ENCODE data around the gene KRR1. TPM values are rescaled to one million over a fixed set of nuclear protein-coding genes. Genes with fewer than 3 reads are reported as not detected.

Gene KRR1
- total RNA-seq (2014; rRNA removed) = 46.6 and 52.7 TPM in 2 replicates
- polyA plus RNA-seq (2012) = 19.1 TPM

DNA sequence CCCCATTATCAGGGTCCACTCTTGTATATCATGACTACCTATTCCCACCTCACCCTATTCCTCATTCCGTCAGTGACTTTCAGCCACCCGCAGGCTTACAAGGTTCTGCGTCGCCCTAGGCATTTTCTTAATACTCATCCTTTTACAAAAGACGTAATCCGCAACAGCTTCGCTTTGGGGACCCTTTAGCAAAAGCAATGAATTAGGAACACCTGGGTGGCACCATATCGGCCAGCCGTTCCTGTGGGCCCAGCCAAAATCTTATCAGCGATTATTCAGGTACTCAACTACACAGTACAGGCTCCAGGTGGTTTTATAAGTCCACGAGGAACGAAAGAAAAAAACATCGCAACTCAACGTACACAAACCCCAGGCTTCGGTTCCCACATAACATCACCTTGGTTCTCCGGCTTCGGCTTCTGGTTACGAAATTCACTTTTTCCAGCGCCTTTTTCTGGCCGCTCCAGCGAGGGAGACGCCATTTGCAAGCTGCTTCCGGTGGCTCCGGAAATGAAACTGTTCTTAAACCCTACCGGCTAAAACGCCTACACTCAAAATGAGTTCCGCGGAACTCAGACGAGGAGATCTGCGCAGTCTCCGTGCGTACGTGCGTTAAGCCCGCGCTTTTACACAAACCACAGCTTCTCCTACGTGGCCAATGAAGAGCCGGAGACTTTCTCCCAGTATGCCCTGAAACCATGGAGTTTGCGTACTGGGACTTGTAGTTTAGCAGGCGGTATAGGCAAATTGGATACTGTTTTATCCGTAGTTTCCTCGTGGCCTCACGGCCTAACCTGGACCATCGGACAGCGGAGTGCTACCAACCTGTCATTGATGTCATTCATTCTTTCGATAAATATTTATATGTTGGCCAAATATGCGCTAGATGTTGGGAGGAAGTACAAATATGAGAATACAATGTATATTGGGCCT, at the start of gene KRR1:
Gene KRR1 (minus strand): TSS at position 494 of the 933 bp plus-strand sequence. CDS start 12 bp downstream, at position 482.
- peak; percentile 98 for DNase-seq (ENCODE audit: low read depth)

DNA sequence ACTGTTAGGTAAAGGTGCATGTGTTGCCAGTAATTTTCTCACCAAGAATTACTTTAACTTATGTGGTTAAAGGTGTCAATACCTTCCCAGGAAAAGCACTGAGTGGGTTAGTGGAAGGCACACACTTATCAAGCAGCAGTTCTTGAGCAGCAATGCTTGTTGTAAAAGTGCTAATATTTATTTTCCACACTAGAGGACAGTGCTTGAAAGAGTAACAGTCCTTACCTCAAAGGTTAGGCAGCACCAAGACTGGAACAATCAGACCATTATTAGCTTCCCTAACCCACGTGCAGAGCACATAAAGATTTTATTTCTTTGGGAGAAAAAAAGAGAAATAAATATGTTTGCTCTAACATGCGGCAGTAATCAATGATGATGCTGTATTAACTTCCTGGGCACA, 48.8 kb upstream of the KRR1 start:
- DNase-seq (ENCODE audit: low read depth) = peak; percentile 47

DNA sequence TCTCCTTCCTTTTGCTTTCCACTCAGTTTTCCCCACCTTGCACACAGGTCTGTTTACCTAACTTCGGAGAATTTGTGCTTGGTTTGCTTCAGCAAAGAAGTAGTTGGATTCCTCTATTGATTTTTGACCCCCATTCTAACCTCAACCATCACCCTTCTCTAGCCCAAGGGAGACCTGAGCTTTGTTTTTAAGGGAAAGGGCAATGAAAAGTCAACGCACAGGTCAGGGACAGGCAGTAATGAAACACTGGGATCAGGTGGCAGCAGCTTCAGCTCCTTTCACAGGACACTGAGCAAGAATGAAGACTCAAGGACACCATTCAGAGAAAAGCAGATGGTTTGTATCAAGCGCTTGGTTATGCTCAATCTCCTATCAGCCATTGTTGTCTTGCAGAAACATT, 46.9 kb upstream of the KRR1 start:
- no peak for DNase-seq (ENCODE audit: low read depth)

DNA sequence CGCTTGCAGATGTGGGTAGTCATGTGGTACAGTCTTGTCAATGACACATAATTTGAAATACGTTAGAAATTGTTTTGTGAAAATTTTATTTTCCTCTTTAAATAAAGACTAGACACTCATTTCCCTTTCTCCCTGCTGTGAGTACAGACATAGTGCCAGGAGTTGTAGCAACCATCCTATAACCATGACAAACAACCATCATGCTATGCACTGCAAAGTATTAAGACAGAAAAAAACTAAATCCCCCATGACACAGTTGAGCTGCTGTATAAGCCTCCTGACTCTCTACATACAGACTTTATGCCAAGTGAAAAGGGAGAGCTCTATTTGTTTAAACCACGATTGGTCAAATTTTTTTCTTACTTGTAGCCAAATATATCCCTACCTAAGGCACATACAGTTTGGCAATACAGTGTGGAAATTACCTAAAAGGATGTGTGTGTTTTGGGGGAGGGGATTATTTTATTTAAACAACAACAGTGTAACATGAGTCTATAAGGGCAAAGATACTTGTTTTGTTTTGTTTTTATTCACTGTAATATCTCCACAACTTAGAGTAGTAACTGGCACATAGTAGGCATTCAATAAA, 45.0 kb upstream of the KRR1 start:
- DNase-seq (ENCODE audit: low read depth) = peak; percentile 31

DNA sequence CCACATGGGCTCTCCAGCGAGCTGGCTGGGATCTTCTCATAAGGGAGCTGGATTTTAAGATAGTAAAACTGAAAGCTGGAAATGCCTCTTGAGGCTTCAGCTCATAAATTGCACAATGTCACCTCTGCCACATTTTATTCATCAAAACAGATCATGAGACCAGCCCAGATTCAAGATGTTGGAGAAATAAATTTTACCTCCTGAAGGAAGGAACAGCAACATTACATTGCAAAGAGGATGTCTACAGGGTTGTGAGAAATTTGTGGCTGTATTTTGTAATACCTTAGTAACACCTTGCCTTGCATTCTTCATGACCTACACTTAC, 43.1 kb upstream of the KRR1 start:
- no peak for DNase-seq (ENCODE audit: low read depth)

DNA sequence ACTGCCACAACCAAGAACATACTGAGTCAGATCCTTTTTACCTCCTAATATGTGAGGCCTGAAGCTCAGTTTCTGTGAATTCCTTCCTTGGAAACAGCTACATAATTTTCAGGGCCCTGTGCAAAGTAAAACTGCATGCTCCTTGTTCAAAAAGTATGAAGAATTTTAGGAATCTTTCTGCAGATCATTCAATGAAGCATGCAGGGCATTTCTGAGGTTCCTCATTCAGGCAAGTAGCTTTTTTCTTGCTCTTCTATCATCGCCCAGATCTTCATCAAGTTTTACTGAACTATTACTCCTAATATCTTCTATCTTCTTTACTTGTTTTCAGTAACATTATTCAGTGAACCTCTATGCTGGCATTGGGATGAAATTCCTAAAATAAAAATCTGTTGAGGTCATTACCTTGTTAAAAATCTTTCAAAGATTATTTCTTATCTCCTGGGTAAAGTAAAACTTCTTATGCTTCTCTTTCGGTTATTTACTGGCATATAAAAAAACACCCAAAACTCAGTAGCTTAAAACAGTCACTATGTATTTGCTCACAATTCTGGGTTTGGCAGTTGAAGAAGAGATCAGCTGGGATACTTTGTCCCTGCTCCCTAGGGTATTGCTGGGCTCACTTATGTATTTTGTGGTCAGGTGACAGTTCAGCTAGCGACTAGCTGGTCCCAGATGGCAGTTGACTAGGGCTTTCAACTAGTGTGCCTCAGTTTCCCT, 42.6 kb upstream of the KRR1 start:
- no peak for DNase-seq (ENCODE audit: low read depth)

GRCh38 chr12:75553398-75553797, 42.0 kb upstream of the KRR1 start:
- no peak for DNase-seq (ENCODE audit: low read depth)

GRCh38 chr12:75551477-75551876, 40.1 kb upstream of the KRR1 start:
- no peak for DNase-seq (ENCODE audit: low read depth)

DNA sequence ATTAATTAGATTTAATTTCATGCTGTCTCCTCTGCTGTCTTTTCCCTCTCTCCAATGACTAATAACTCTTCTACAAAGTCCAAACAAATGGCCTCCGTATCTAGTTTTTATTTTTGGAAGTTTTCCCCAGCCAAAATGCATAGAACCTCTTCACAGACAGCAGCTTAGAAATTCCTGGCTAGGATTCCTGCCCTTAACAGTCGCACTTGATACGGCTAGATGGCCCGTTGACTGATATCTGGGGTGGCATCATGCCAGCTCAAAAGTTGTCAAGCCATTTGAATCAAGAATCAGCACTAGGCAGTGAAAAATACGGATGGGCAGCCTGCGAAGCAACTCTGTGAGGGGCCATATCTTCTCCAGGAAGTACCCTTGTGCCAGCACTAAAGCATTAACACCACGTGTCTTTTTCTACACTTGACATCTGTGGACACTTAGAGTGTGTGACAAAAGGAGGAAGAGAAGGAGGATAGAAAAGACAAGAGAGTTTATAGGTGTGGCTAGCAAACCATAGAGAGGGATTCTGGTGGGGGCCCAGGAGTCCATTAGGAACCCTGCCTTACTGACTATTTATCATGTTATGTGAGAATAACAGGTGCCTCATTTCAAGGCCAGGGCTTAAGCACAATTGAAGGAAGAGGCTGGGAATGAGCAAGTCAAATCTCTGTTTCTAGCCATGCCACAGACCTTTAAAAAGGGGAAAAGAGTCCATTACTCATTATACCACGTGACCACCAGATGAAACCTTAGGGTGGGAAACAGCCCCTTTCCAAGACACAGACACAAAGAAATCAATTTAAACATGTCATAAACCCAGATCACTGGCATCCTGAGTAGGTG, 39.2 kb upstream of the KRR1 start:
- DNase-seq (ENCODE audit: low read depth) = peak; percentile 16

DNA sequence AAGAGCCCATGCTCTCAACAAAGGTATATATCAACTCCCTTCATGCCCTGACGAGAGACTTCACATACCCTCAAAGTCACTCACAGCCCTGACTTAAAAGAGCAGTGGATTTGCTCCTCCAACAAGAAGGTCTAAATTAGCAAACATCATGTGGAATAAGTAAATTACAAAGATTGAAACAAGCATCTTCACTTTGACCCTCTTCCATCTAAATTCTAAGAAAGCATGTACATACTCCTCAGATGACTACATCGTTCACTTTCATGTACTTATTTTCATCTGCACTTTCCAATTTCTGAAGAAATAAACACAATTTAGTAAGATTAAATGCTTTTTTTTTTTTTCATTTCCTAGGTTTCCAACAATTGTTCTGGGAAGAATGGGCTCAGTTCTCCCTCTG, 38.6 kb upstream of the KRR1 start:
- DNase-seq (ENCODE audit: low read depth) = no peak

GRCh38 chr12:75548879-75549278, 37.5 kb upstream of the KRR1 start:
- DNase-seq (ENCODE audit: low read depth) = no peak

DNA sequence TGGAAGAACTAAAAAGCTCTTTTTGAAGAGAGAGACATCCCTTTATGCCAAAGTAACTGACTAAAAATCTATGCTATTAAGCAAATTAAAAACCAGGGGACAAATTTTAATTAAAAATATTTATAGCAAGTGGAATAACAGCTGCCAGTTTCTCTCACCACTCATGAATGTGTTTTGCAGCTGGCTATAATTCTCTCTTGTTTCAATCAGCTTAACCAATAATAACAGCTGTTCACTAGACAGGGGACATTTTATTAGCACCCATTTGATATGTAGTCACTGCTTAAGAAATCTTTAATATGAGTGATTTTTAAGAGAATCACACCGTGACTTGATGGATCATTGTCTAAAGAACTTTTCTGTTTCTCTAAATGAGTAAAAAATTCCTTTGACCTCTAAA, 34.2 kb upstream of the KRR1 start:
- DNase-seq (ENCODE audit: low read depth) = peak; percentile 62

- no peak for DNase-seq (ENCODE audit: low read depth)
These were observed 32.1 kb upstream of the KRR1 start for GRCh38 chr12:75543529-75543928.

DNA sequence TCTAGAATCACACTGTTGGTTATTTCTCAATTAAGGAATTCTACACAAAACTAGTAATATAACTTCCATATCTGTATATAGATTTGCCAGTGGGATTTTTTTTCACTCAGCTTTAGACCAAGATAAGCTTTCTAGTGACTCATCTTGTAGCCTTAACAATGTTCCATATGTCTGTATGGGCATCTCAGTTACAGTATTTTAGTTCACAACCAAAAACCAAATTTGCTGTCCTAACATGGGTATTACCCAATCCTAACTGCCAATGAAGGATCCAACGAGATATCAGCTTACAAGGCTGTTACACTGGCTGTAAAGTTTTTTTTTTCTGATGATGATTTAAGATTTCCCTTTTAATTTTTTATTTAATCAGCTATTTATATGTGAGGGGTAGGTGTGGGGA, 31.5 kb upstream of the KRR1 start:
- DNase-seq (ENCODE audit: low read depth) = peak; percentile 71

DNA sequence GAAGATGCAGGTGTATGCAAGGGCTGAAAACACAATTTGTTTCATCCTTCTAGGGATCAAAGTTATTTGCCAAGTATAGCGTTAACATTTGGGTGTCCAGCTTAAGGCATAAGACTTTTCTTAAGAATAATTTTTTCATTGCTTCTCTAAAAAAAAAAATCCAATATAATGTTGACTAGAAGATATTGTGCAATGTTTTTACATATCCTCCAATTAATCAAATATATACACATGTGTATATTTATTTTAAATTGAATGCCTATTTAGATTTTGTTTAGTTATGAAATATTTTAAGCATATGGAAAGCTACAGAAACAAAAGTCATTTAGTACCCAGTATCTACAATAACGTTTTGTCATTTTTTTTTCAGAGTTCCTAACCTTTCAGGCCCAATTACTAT, 28.5 kb upstream of the KRR1 start:
- DNase-seq (ENCODE audit: low read depth) = no peak

GRCh38 chr12:75533239-75533638, 21.8 kb upstream of the KRR1 start:
- DNase-seq (ENCODE audit: low read depth) = no peak

GRCh38 chr12:75529826-75530225, 18.4 kb upstream of the KRR1 start:
- no peak for DNase-seq (ENCODE audit: low read depth)

GRCh38 chr12:75529316-75529715, 17.9 kb upstream of the KRR1 start:
- DNase-seq (ENCODE audit: low read depth) = no peak

GRCh38 chr12:75528692-75529091, 17.3 kb upstream of the KRR1 start:
- DNase-seq (ENCODE audit: low read depth) = no peak

- no peak for DNase-seq (ENCODE audit: low read depth)
These were observed 16.9 kb upstream of the KRR1 start for GRCh38 chr12:75528272-75528671.

- peak; percentile 67 for DNase-seq (ENCODE audit: low read depth)
These were observed 15.5 kb upstream of the KRR1 start for GRCh38 chr12:75526655-75527511.

All from LHCN-M2 (cell line).